Esophagus squamous epithelium (tissue), 5 donors: ENCODE measurements around the gene WDR70. TPM values are rescaled to one million over a fixed set of nuclear protein-coding genes. Genes with fewer than 3 reads are reported as not detected.
"Not testable (repeated sequence)": the region's sequence is repeated elsewhere in the genome, so short reads cannot be mapped to it uniquely, and the experiment has no call there.

Experiments used
- DNase-seq: peaks from one replicate; lab custom pipeline; 2025; lab: John Stamatoyannopoulos, UW
- H3K27ac ChIP-seq, 4 donors: fragments of 200-600 bp; sonication (generic); one replicate each; pipeline ENCODE4 v1.5.1; 2016 to 2019; ENCODE audit warnings: mild to moderate bottlenecking in 1 of 4
- H3K27me3 ChIP-seq, 4 donors: fragments of 200-600 bp; sonication (generic); 1 replicate in 3 of 4; 2 replicates in 1 of 4; pipeline versions ENCODE4 v1.5.1 to v1.6.0; 2017 to 2021; ENCODE audit warnings: antibody characterized with exemption in 1 of 4
- H3K36me3 ChIP-seq, 3 donors: fragments of 200-600 bp; sonication (generic); one replicate each; pipeline ENCODE4 v1.5.1; 2016 to 2019
- H3K4me1 ChIP-seq, 3 donors: fragments of 200-600 bp; sonication (generic); one replicate each; pipeline ENCODE4 v1.5.1; 2017 to 2019
- H3K4me3 ChIP-seq, 4 donors: fragments of 200-600 bp; sonication (generic); 1 replicate in 3 of 4; 2 replicates in 1 of 4; pipeline ENCODE4 v1.5.1; 2016 to 2019; ENCODE audit warnings: mild to moderate bottlenecking in 2 of 4, moderate library complexity in 1 of 4
- H3K9me3 ChIP-seq, 3 donors: fragments of 200-600 bp; sonication (generic); one replicate each; pipeline ENCODE4 v1.5.1; 2016 to 2019
- CTCF ChIP-seq, 6 experiments: fragments of 450-650 bp in 4 of 6; fragments of 200-600 bp in 2 of 6; sonication (generic) in 2 of 6; IDR thresholded peaks; one replicate each; pipeline ENCODE4 v1.5.1; 2016 to 2019; ENCODE audit warnings: antibody characterized with exemption in 6 of 6, mild to moderate bottlenecking in 4 of 6, moderate library complexity in 4 of 6
- POLR2A ChIP-seq, 4 donors: fragments of 450-650 bp; IDR thresholded peaks; one replicate each; pipeline ENCODE4 v1.6.1; 2017; ENCODE audit warnings: antibody characterized with exemption in 4 of 4, mild to moderate bottlenecking in 4 of 4, moderate library complexity in 3 of 4
- WGBS, 2 donors: methylation state at CpG; one replicate each; pipeline ENCODE4 v1.1.5; 2018; 5-methylcytosine and 5-hydroxymethylcytosine counted together
- intact Hi-C: fragments of 100-400 bp; cut with DNase I; formaldehyde crosslinking; loops from one replicate; pipeline ENCODE4 v1.15.0; 2022
- total RNA-seq, 4 donors: library from RNA; depleted of rRNA; stranded (reverse); fragments of >200 nt; gene quantifications; one replicate each; pipeline ENCODE4 v1.1.0, GENCODE V29; 2016
- donor health status: DM: yes; HTN: yes; CAD: no.

WDR70 gene
- total RNA-seq, 4 donors from 2014 or later, result 8.2 to 26.1 (median 15.5) TPM

GRCh38 chr5:37375091-37375490, 4.0 kb upstream of the WDR70 start:
- H3K4me1 ChIP-seq, result peaks cover under 1 to 20% (median 5%) of the 10 kb centered on the region in 3 donors
- intact Hi-C loops, result no loop called here
- H3K36me3 ChIP-seq, result no peaks in the 10 kb centered on the region
- no peak for TF ChIP-seq POLR2A (IDR thresholded peaks at IDR 0.05)
- TF ChIP-seq CTCF (IDR thresholded peaks at IDR 0.05), result no peak
- WGBS, 2 donors, result 84 to 92% methylated on average over 3 of the region's 3 CpGs
- H3K4me3 ChIP-seq, result no peak overlapping the region
- H3K27me3 ChIP-seq, result no peaks in the 10 kb centered on the region
- no peak for DNase-seq
- H3K9me3 ChIP-seq, result no peaks in the 10 kb centered on the region
- H3K27ac ChIP-seq, result no peak overlapping the region

GRCh38 chr5:37378066-37378465, 1.1 kb upstream of the WDR70 start:
- H3K27me3 ChIP-seq, H3K4me3 ChIP-seq, DNase-seq, H3K9me3 ChIP-seq, H3K27ac ChIP-seq, intact Hi-C loops: not testable (repeated sequence)
- WGBS, 2 donors, result 80 to 91% methylated on average over 7 to 9 of the region's 12 CpGs
- Histone ChIP-seq H3K4me1 (peaks cover 0 to 22% (median 8%) of the 10 kb centered on the region in 3 donors), H3K36me3 (peaks cover 0 to 22% (median 6%) of the 10 kb centered on the region in 3 donors)

GRCh38 chr5:37391591-37391990, 12.5 kb downstream of the WDR70 start:
- H3K4me3 ChIP-seq, result no peak overlapping the region
- H3K9me3 ChIP-seq, result no peaks in the 10 kb centered on the region
- no peaks in the 10 kb centered on the region for H3K4me1 ChIP-seq
- H3K27ac ChIP-seq, result no peak overlapping the region
- H3K36me3 ChIP-seq, result peaks cover 0 to 74% (median 11%) of the 10 kb centered on the region in 3 donors
- DNase-seq, result no peak
- intact Hi-C loops, result no loop called here
- no peaks in the 10 kb centered on the region for H3K27me3 ChIP-seq
- WGBS, 2 donors, result 75 to 89% methylated on average over 3 of the region's 3 CpGs
- TF ChIP-seq CTCF (IDR thresholded peaks at IDR 0.05) (no peak), POLR2A (IDR thresholded peaks at IDR 0.05) (no peak)

GRCh38 chr5:37396352-37396751, 17.2 kb downstream of the WDR70 start:
- no peak for DNase-seq
- Histone ChIP-seq H3K9me3 (no peaks in the 10 kb centered on the region), H3K4me3 (no peak overlapping the region), H3K27me3 (no peaks in the 10 kb centered on the region), H3K4me1 (no peaks in the 10 kb centered on the region), H3K36me3 (peaks cover 0 to 96% (median 15%) of the 10 kb centered on the region in 3 donors), H3K27ac (no peak overlapping the region)
- 87 to 88% methylated on average over 5 of the region's 5 CpGs for WGBS, 2 donors
- intact Hi-C loops, result no loop called here
- no peak for TF ChIP-seq POLR2A (IDR thresholded peaks at IDR 0.05)
- no peak for TF ChIP-seq CTCF (IDR thresholded peaks at IDR 0.05)

- H3K9me3 ChIP-seq, result no peaks in the 10 kb centered on the region
- intact Hi-C loops, result no loop called here
These were observed 21.4 kb downstream of the WDR70 start for GRCh38 chr5:37400501-37400900.

More at GRCh38 chr5:37400501-37400900, 21.4 kb downstream of the WDR70 start:
- Histone ChIP-seq H3K27ac (no peak overlapping the region), H3K36me3 (peaks cover 0 to 79% (median 7%) of the 10 kb centered on the region in 3 donors), H3K27me3 (no peaks in the 10 kb centered on the region), H3K4me1 (no peaks in the 10 kb centered on the region), H3K4me3 (no peak overlapping the region)
- DNase-seq, result no peak
- 78 to 90% methylated on average over 4 of the region's 4 CpGs for WGBS, 2 donors
- no peak for TF ChIP-seq POLR2A (IDR thresholded peaks at IDR 0.05)
- TF ChIP-seq CTCF (IDR thresholded peaks at IDR 0.05), result no peak
